GM18499 (cell line): ENCODE results near the gene KCNK4.
"Not testable (repeated sequence)": the region's sequence is repeated elsewhere in the genome, so short reads cannot be mapped to it uniquely, and the experiment has no call there.

Experiments
- ATAC-seq: cut with Tn5 transposase; IDR thresholded peaks from one replicate; pipeline ENCODE4 v1.9.1; 2021; ENCODE audit warnings: moderate number of reproducible peaks; ENCODE audit not compliant: insufficient read depth, unreplicated experiment

KCNK4 gene

GRCh38 chr11:64291262-64291751 is at the start of gene KCNK4:
Gene KCNK4, plus strand, starts transcription at chr11:64291302. Its CDS starts 1,717 bp downstream, at chr11:64293019.
- ATAC-seq, result no peak

DNA sequence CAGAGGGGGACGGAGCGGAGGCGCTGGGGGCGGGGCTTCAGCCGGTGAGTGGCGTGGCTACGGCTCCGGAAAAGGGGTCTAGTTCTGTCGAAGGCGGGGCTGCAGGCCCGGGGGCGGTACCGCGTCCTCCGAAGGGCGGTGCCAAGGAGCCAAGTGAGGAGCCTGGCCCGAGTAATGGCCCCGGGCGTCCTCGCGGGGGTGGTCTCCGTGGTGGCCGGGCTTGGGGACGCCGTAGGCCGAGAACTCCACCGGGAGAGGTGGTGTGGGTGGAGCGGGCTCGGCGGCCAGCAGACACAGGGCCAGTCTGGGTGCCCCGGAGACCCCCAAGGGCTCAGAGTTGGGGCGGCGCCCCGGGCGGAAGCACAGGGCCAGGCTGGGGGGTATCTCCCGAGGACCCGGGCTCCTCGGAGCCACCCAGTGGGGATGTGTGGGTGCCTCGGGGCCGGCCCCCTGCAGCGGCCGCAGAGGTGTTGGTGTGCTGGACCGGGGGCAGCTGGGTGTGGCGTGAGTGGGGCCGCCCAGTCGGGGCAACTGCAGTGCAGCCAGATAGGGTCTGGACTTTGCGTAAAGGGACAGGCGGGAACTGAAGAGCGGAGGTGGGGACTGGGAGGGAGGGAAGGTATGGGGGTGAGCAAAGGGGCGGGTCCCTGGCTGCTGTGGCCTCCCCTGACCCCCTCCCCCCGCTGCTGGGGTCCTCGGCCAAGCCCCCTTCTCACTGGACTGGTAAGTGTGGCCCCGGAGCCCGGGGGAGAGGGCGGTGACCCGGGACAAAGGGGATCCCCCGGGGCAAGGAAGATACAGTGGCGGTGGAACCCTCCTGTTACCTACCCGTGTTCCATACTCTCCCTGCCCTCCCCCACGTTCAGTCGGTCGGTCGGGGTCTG is 49.4 kb upstream of the KCNK4 start:
- ATAC-seq, result no peak

DNA sequence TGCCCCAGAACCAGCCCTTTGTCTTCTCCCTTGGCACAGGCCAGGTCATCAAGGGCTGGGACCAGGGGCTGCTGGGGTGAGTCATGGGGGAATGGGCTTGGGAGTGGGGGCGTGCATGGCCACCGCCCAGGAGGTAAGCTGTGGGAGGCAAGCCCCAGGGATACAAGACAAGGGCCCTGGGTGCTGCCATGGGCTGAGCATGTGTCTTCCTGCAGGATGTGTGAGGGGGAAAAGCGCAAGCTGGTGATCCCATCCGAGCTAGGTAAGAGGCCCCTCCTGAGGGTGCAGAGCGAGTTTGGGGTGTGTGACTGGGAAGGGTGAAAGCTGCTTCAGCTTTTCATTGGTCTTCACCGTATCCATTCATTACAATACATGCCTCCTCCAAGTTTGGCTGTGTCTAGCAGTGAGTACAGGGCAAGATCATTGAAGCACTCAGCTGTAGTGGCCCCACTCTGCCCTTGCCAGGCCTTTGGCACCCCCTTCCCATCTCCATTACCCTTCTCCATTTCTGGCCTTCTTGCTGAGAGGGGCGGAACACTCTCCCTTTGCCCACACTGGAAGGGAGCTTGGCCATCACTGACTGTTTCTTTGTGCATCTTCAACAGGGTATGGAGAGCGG is 47.8 kb upstream of the KCNK4 start:
- no peak for ATAC-seq

DNA sequence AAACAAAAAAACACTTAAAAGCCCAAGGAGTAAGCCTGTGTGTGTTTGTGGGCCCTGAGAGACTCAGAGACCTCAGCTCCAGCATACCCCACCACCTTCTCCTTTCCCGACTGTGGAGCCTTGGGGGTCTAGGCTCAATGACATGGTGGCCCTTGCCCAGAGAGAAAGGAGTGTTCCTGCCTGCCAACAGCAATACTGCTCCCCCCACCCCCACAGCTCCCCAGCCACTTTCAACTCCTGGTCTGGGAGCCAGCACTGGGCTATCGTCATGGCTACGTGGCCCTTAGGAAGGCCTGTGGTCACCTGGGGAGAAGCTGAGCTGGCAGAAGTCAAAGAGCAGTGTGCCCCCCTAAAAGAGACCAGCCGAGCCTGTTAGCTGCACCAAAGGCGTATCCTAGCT is 47.0 kb upstream of the KCNK4 start:
- no peak for ATAC-seq

DNA sequence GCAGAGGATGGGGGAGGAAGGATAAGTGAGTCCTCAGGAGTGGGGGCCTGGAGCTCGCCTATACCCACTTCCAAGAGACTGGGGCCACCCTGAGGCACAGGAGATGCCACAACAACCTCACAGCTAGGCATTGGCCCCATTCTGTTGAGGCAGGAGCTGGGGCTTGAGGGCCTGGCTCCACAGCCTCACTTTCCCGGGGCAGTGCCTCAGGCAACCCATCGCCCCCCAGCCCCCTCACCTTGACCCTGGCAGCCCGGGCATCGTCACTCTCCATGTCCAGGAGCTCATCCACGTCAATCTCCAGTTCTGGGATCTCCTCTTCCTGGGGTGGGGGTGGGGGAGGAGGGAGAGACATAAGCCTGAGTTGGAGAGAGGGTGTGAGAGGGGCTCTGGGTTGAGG is 46.1 kb upstream of the KCNK4 start:
- ATAC-seq, result no peak

DNA sequence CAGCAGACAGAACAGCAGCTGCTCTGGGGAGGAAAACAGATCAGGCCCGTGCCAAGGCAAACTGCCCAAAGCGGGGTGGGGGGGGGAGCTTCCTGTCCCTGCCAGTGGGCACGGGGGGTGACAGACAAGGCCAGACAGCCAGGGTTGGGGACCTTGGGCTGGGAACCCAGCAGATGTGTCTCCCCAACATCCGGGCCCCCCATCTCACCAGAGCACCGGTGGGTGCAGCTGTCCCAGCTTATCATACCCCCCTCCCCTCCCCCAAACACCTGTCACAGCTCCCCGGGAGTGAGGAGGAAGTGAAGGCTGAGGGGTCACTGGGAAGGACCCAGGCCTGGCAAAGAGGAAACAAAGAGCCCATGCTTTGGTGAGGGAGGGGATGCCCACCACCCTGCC is 45.7 kb upstream of the KCNK4 start:
- no peak for ATAC-seq

DNA sequence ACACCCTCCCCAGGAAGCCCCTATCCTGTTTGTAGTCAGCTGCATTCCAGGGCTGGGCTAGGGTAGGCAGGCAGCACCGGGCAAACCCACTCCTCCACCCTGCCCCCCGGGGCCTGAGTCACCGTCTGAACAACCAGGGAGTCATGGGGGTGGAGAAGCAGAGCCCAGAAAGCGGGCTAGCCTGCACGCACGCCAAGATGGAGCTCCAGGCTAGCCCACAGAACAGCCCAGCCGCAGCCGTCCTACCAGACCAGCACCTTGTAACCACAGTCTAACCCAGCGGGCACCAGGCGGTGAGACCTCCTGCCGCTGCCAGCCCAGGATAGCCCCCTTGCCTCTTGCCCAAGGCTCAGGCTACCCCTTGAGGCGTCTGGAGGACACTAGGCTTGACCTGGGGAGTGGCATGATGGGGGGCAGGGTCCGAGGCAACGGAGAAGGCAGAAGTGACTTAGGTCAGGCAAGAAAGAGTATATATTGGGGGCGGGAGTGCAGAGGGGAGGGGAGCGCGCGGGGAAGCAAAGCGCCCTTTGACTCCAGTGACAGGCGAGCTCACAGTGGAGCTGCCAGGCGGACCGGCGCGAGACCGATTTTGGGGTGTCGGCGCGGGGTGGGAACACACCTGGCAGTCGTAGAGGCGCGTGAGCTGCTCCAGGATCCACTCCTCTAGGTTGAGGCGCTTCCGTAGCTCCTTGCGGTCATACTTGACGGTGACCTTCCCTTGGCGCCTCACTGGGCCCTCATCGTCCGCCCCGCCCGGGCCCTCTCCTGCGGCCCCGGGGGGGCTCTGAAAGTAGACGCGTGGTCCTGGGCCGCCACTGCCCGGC is 45.1 kb upstream of the KCNK4 start:
- no peak for ATAC-seq

GRCh38 chr11:64246621-64246870 is 44.6 kb upstream of the KCNK4 start:
- not testable (repeated sequence) for ATAC-seq

- no peak for ATAC-seq
Observed at GRCh38 chr11:64246871-64247728, 44.0 kb upstream of the KCNK4 start, which contains the start of gene PPP1R14B. Gene PPP1R14B, minus strand, starts transcription at chr11:64246943. Its CDS starts 270 bp downstream, at chr11:64246673.

DNA sequence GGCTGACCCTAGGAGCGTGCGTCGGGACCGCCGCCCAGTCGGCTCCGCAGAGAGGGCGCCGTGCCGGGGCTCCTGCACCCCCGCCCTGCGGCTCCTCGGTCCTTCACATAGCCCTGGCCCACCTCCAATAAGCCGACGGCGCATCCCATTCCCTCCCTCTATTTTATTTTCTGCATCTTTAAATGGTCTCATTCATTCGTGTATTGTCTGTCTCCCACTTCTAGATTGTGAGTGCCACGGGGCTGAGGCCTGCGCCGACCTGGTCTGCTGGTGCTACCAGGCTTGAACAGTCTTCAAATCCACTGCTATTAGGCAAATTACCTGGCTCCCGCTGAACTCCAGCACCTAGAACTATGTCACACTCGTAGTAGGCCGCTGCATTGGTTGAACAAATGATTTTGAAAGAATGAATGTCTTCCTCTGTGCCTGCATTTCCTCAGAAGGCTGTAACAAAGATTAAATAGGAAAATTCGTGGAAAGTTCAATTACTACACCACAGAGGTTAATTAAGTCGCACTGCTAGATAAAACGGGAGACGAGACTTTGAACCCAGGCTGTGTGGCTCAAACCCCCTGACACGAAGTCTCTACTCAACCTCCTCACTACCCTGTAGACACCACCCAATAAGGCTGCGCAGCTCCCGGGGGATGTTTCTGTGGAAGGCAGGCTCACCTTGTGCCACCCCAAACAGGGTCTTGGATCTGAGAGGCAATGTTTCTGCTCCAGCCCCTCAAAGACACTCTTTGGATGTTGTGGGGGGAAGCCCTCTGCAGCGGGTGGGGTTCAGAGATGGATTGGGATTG is 43.2 kb upstream of the KCNK4 start:
- no peak for ATAC-seq

DNA sequence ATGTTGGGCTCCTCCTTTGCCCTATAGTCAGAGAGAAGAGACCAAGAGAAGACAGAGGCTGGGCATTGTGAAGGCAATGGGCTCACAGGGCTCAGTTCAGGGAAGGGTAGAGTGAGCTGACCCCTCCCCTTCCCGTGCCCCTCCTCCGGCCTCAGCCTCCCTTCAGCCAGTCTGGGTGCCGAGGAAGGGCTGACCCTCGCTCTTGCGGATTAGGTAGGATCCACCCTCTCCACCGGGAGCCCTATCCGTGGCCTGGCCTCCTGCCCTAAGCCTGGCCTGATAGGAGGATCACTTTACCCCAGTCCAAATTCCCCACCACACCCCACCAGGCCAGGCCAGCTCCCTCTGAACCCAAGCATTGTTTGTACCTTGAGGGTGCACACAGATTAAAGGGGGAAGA is 42.5 kb upstream of the KCNK4 start:
- ATAC-seq, result no peak

DNA sequence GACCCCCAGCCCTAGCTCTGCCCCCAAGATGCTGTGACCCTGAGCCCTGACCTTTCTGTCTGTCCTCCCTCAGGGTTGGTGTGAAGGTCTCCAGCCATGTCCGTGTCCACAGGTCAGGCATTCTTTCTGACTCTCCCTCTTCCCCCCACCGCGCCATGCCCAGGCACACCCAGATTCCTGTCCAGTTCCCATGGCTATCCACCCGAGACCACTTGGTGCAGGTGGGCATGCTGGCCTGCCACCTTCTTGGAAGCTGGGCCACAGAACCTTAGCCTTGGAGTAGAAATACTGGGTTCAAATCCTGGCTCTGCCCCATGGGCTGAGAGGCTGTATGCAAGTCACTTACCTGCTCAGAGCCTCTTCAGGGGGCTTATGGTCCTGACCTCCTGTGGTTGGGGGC is 42.1 kb upstream of the KCNK4 start:
- ATAC-seq, result no peak

GRCh38 chr11:64249563-64250414 is 41.3 kb upstream of the KCNK4 start:
- no peak for ATAC-seq

DNA sequence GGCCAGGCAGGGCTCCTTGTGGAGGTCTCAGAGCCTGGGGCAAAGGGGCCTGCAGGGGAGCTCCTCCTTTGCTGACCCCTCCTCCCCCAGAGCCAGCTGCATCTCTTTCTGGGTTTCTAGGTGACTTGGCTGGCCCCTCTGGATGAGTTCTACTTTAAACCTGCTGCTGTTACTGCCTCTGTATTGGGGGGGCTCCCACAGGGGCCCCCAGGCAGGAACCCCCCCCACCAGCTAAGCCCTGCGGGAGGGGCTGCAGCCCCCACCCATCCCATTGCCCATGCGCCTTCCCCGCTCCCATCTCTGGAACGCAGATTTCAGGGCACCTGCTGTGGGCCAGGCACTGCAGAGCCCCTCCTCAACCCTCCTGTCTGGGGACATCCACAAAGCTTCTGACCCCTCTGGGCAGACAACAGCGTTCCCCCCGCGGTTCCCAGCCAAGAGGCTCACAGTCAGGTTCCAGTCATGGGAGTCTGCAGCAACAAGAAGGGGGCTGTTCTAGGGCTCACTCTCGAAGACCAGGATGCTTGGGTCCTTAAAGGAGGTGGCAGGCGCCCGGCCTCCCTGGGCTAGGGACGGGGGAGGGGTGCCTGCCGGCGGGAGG is 40.6 kb upstream of the KCNK4 start:
- no peak for ATAC-seq

DNA sequence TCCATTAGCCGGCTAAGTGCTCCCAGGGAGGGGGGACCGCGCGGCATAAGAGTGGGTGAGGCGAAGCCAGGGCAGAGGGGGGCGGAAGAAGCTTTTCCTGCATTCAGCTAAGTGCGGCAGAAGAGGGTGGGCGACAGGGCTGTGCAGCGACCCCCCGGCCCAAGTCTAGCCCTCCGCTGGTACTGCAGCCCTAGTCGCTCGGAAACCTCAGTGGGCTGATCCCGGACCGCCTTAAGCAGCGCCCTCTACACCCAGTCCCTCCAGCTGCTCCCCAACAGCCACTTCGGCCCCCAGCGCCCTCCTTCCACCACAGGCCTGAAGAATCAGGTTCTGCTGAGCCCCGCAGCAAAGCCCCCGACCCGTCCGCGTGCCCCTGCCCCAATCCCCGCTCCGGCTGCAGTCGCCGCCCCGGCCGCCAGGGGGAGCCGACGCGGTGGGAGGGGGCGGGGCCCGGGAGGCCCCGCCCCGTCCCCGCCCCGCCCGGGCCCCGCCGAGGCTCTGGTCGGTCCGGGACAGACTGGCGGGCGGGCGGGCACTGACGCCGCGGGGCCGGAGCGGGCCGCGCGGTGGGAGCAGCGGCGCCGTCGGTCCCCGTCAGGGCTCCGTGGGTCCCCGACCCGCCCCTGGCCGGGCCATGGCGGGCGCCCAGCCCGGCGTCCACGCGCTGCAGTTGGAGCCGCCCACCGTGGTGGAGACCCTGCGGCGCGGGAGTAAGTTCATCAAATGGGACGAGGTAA is 39.9 kb upstream of the KCNK4 start, which contains the start of gene PLCB3:
TSS of gene PLCB3 (plus strand) at position 515 of the 737 bp plus-strand sequence. CDS start at position 635, 120 bp downstream.
- ATAC-seq, result no peak

DNA sequence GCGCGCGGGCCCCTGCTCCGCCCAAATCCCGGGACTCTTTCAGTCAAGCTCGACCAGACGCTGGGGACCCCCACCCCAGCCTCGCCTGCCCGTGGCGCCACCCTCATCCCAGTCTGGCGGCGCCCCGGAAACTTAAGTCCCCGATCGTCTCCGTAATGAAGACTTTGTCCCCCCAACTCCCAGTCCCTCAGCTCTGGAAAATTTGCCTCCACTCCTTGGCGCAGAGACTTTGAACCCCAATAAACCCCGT is 39.4 kb upstream of the KCNK4 start:
- no peak for ATAC-seq
